ENCODE results near the gene PITPNM2. TPM values are rescaled to one million over a fixed set of nuclear protein-coding genes. Genes with fewer than 3 reads are reported as not detected.

Gene PITPNM2
- total RNA-seq, 2 donors from 2014 or later: 2.4 to 15.7 TPM

DNA sequence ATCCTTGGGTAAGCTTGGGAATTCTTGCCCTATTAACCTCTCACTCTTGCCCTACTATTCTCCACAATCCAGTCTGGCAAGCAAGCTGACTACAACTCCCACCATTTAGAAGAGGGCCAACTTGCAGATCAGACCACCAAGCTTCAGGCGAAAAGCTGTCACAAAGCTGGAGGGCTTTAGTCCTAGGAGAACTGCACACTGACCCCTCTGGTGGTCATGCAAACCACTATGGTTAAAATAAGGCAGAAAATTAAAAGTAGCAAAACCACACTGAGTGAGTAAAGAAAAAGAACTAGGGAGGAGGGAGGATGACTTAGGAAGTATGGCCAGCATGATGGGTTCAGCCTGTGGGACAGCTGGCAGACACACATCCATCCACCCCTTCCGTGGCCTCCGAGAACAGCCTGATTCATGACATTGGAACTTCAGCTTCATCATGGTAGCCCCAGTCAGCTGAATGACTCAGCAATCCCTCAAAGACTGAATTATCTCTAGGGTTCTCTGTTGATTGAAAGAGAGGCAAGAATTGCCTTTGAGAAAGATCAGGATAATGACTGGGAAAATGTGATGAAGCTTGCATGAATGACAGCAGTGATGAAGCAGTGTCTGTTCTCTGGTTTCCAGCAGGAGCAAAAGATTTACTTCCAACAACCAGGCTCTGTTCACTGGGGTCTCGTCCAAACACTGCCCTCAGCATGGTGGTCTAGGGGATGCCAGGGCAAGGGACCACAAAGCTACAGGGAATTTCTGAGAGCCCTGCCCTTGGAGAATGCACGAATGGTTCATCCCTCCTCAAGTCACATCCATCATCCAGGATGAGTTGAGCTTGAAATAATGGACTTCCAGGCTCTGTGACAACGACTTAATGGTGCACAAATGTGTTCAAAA, 24.4 kb downstream of the PITPNM2 start:
- DNase-seq (ENCODE audit: low spot score): no peak
- H3K36me3 ChIP-seq: no peaks in the 10 kb centered on the region

DNA sequence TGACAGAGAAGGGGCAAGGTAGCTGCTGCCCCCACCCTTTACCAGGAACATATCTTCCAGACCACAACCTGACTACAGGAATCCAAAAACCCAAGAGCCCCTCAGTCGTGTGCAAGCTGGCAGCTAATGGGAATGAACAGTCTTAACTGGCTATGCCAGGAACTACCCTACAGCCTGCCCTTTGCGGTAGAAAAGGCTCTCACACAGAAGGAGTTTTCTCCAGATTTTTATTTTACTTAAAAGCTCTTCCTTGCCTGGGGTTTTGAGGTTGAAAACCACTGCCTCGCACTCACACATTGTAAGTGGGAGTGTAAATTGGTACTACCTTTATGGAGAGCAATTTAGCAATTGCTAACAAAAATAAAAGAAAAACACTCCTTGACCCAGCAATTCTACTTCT, 28.3 kb downstream of the PITPNM2 start:
- Histone ChIP-seq H3K9me3 (no peaks in the 10 kb centered on the region), H3K36me3 (no peaks in the 10 kb centered on the region), H3K27me3 (replicated peaks; ENCODE audit: insufficient read depth) (no peaks in the 10 kb centered on the region), H3K4me1 (replicated peaks) (no peaks in the 10 kb centered on the region), H3K4me3 (no peak overlapping the region), H3K27ac (no peak overlapping the region)
- DNase-seq (ENCODE audit: low spot score): no peak
- no peak for TF ChIP-seq POLR2AphosphoS5 (IDR thresholded peaks at IDR 0.05)
- TF ChIP-seq, protein P1, sequence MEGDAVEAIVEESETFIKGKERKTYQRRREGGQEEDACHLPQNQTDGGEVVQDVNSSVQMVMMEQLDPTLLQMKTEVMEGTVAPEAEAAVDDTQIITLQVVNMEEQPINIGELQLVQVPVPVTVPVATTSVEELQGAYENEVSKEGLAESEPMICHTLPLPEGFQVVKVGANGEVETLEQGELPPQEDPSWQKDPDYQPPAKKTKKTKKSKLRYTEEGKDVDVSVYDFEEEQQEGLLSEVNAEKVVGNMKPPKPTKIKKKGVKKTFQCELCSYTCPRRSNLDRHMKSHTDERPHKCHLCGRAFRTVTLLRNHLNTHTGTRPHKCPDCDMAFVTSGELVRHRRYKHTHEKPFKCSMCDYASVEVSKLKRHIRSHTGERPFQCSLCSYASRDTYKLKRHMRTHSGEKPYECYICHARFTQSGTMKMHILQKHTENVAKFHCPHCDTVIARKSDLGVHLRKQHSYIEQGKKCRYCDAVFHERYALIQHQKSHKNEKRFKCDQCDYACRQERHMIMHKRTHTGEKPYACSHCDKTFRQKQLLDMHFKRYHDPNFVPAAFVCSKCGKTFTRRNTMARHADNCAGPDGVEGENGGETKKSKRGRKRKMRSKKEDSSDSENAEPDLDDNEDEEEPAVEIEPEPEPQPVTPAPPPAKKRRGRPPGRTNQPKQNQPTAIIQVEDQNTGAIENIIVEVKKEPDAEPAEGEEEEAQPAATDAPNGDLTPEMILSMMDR (IDR thresholded peaks at IDR 0.05): no peak
- no peak for TF ChIP-seq POLR2A (IDR thresholded peaks at IDR 0.05)
- intact Hi-C loops (cut with DNase I): no loop called here
- WGBS: 92% methylated on average over 3 of the region's 3 CpGs

More for the DNA sequence above, 24.4 kb downstream of the PITPNM2 start:
- intact Hi-C loops (cut with DNase I): no loop called here
- Histone ChIP-seq H3K9me3 (no peaks in the 10 kb centered on the region), H3K4me3 (no peak overlapping the region), H3K27me3 (replicated peaks; ENCODE audit: insufficient read depth) (no peaks in the 10 kb centered on the region), H3K4me1 (replicated peaks) (no peaks in the 10 kb centered on the region), H3K27ac (no peak overlapping the region)
- no peak for TF ChIP-seq POLR2AphosphoS5 (IDR thresholded peaks at IDR 0.05)
- WGBS: 71% methylated on average over 6 of the region's 6 CpGs

DNA sequence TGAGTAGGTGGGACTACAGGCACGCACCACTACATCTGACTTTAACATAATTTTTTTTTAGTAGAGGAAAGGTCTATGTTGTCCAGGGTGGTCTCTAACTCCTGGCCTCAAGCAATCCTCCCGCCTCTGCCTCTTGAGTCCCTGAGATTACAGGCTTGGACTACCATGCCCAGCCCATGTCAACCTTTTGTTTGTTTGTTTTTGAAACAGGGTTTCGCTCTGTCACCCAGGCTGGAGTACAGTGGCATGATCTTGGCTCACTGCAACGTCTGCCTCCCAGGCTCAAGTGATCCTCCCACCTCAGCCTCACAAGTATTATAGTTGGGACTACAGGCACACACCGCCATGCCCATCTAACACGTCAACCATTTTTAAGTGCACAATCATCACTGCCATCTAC, 29.2 kb downstream of the PITPNM2 start:
- TF ChIP-seq POLR2AphosphoS5 (IDR thresholded peaks at IDR 0.05) (no peak), POLR2A (IDR thresholded peaks at IDR 0.05) (no peak)
- TF ChIP-seq, protein P1 (IDR thresholded peaks at IDR 0.05): no peak
- Histone ChIP-seq H3K9me3 (no peaks in the 10 kb centered on the region), H3K27me3 (replicated peaks; ENCODE audit: insufficient read depth) (no peaks in the 10 kb centered on the region), H3K4me3 (no peak overlapping the region), H3K27ac (no peak overlapping the region), H3K36me3 (no peaks in the 10 kb centered on the region), H3K4me1 (replicated peaks) (no peaks in the 10 kb centered on the region)
- intact Hi-C loops (cut with DNase I): no loop called here
- WGBS: 84% methylated on average over 6 of the region's 6 CpGs
- no peak for DNase-seq (ENCODE audit: low spot score)

DNA sequence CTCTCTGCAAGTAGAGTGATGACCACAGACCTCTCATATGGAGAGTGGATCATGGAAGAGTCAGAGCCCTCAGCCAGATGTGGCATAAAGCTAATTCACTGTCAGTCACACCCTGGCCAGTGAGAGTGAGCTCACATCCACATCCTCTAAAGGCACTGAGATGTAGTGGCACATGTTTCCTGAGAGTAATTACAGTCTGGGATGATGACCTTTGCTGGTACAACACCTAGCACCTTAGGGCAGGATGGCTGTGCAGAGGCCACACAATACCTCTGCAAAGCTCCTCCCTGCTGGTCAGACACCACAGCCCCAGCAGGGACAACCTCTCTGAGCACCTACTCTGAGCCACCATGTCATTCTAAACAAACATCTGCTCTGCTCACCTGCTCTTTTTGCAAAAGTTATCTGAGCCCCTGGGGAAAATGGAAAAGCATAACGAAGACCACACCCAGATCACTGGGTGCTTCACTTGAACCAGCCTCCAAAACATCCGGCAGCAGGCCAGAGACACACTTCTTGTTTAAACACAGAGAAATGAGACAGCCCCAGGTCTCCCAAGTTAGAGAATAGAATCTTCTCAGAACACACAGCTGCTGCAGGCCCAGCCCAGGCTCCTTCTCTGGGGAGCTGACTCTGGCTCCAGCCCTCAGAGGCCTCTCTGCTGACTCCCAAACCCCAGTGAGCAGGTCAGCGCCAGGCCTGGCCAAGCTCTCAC, 30.3 kb downstream of the PITPNM2 start:
- Histone ChIP-seq H3K4me1 (replicated peaks) (no peaks in the 10 kb centered on the region), H3K27me3 (replicated peaks; ENCODE audit: insufficient read depth) (no peaks in the 10 kb centered on the region), H3K4me3 (no peak overlapping the region), H3K9me3 (no peaks in the 10 kb centered on the region), H3K36me3 (no peaks in the 10 kb centered on the region), H3K27ac (no peak overlapping the region)
- intact Hi-C loops (cut with DNase I): no loop called here
- DNase-seq (ENCODE audit: low spot score): no peak
- TF ChIP-seq, protein P1 (IDR thresholded peaks at IDR 0.05): no peak
- TF ChIP-seq POLR2A (IDR thresholded peaks at IDR 0.05) (no peak), POLR2AphosphoS5 (IDR thresholded peaks at IDR 0.05) (no peak)
- WGBS: 55% methylated on average over 3 of the region's 3 CpGs

DNA sequence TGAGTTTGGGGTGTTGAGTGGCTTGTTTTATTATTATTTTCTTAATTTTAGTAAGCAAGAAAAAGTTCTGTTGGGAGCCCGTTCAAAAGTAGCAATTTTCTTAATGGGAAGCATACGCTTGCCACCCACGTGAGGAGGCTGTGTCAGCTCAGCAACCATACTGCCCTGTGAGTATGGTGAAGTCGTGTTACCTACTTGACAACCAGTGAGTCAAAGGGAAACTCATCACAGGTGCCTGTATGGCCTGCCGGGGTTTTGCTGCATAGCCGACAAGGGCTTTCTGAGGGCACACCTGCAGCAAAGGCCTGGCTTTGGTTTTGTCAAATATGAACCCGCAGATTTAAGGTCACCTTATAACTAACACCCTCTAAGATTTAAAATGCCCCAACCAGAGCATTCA, 31.1 kb downstream of the PITPNM2 start:
- Histone ChIP-seq H3K27me3 (replicated peaks; ENCODE audit: insufficient read depth) (no peaks in the 10 kb centered on the region), H3K9me3 (no peaks in the 10 kb centered on the region), H3K27ac (no peak overlapping the region), H3K4me3 (no peak overlapping the region), H3K4me1 (replicated peaks) (no peaks in the 10 kb centered on the region), H3K36me3 (no peaks in the 10 kb centered on the region)
- TF ChIP-seq POLR2AphosphoS5 (IDR thresholded peaks at IDR 0.05): no peak
- TF ChIP-seq, protein P1 (IDR thresholded peaks at IDR 0.05): no peak
- TF ChIP-seq POLR2A (IDR thresholded peaks at IDR 0.05): no peak
- DNase-seq (ENCODE audit: low spot score): no peak
- intact Hi-C loops (cut with DNase I): no loop called here
- WGBS: 92% methylated on average over 7 of the region's 7 CpGs
